GM18505 (cell line): ENCODE measurements around the gene CADPS2.

Experiments
- ATAC-seq: cut with Tn5 transposase; IDR thresholded peaks from one replicate; pipeline ENCODE4 v1.9.1; 2021; ENCODE audit not compliant: unreplicated experiment
- POLR2A ChIP-seq: IDR thresholded peaks from 4 replicates; pipeline ENCODE4 v1.6.1; 2011; ENCODE audit warnings: borderline replicate concordance; ENCODE audit not compliant: insufficient read depth, insufficient read length; ENCODE audit errors: extremely low read depth

Gene CADPS2

GRCh38 chr7:122343601-122344302, 542.5 kb downstream of the CADPS2 start:
- no peak for ATAC-seq
- TF ChIP-seq POLR2A = no peak

DNA sequence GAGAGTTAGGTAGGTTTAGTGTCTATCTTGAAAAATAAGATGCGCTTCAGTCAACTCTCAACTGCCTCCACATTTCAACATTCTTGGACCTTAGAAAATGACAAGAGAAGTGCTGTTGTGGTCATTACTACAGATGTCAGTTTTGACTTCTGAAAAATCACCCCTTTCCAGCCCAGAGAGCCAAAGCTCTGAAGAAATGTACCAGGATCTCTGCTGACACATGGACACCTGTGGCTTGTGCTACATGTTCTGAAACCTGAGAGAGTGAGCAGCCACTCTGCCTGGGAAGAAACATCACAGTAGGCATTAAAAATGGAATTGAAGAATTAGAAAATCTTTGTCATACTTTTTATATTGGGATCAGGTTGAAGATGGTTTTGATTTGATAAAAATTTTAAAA, 545.8 kb downstream of the CADPS2 start:
- no peak for TF ChIP-seq POLR2A
- ATAC-seq = no peak

DNA sequence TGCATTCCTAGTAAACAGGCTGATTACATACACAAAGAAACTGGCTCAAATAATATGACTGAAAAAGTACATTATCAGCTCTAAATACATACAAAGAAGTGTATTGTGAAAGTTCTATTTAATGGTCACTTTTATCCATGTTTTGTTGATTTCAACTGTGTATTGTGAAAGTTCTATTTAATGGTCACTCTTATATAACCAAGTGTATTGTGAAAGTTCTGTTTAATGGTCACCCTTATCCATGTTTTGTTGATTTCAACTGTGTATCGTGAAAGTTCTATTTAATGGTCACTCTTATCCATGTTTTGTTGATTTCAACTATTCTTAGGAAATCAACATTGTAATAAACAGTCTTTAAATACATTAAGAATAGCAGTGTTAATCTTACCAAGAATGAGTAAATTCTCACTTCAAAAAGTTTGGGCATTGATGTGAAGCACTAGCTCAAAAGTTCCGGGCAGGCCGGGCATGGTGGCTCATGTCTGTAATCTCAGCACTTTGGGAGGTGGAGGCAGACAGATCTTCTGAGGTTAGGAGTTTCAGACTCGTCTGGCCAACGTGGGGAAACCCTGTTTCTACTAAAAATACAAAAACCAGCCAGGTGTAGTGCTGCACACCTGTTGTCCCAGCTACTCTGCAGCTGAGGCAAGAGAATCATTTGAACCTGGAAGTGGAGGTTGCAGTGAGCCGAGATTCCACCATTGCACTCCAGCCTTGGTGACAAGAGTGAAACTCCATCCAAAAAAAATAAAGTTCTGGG, 546.9 kb downstream of the CADPS2 start:
- ATAC-seq = no peak
- no peak for TF ChIP-seq POLR2A

- TF ChIP-seq POLR2A = no peak
- no peak for ATAC-seq
Observed at GRCh38 chr7:122337011-122337410, 549.2 kb downstream of the CADPS2 start.

DNA sequence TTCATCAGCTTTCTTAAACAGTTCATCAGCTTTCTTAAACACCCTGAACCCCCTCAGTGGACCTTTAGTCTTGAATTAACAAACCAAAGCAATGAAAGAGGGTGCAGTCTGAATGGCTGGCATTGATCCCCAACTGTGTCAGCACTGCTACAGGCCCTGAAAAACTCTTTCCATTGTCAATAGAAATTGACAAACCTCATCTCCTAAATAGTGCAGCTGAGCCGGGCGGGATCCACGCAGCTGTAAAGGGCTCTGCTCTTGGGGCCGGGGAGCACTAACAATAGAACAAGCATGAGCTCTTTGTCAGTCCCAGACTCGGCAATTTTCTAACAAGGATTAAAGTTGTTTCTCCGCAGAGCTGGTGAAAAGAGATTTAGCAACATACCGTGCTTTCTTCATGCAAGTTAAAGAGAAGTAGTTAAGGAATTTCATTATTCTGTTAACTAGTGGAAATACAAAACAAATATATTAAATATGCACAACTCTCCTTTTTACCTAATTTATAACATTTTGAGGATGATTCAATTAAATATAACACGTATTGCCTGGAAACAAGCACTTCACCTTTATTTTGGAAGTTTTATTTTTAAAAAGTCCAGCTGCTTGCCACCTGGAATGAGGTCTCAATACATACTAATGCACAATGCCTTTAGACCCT, 557.0 kb downstream of the CADPS2 start:
- ATAC-seq = no peak
- TF ChIP-seq POLR2A = no peak

DNA sequence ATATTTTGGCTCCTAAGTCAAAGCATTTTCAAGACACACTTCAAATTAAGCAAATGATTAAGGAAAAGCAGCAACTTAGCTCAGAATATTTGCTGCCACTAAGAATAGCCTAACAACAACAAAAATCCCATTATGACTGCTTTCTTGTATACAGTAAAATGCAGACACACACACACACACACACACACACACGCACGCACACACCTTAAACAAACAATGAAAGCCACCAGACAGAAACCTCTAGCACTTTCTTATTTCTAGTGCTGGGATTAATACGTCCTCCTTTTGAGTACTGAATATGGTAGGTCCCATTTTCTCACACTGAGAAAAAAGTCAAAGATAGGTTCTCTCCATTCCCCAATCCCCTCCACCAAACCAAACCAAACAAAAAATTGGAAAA, 558.3 kb downstream of the CADPS2 start:
- TF ChIP-seq POLR2A = no peak
- ATAC-seq = no peak

DNA sequence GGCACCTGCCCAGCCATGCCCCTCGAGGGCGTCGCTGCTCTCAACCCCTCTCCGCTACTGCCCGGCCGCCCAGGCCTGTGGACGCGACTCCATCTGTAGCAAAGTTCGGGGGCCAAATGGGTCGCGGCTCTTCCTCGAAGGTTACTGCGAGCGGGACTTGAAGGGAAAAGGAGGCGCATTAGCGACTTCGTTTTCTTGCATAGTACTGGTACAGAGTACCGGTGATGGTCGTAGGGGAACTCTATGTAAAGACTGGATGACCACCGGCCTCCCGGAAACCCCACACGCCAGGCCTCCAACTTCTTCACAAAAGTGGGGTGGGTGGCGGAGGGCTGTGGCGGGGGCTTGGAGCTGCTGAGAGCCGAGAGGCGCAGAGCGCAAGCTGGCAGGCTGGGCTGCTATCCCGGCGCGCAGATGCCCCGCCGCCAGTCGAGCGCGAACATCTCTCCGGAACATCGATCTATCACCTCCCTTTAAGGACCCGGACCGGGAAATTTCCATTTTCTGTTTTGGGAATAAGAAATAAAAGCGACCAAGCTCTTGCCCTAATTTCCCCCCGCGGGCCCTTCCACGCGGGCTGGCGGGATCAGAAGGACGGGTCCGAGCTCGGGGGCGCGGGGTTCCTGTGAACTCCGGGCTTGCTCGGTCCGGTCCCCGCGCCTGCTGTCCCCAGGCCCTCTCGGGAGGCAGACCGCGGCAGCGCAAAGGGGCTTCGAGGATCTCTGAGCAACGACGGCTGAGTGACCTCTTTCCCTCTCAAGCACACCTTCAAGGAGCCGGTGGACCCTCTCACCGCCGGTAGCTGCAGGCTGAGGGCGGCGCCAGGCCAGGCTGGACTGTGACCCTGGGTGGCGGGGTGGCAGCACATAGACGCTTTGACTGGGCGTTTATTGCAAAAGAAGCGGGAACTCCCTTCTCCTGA, 569.5 kb downstream of the CADPS2 start:
- no peak for ATAC-seq

GRCh38 chr7:122315507-122316466, 570.5 kb downstream of the CADPS2 start:
- ATAC-seq = no peak
- no peak for TF ChIP-seq POLR2A

More for the DNA sequence above, 569.5 kb downstream of the CADPS2 start:
- no peak for TF ChIP-seq POLR2A

GRCh38 chr7:122314284-122314683, 572.0 kb downstream of the CADPS2 start:
- no peak for TF ChIP-seq POLR2A
- ATAC-seq = no peak

DNA sequence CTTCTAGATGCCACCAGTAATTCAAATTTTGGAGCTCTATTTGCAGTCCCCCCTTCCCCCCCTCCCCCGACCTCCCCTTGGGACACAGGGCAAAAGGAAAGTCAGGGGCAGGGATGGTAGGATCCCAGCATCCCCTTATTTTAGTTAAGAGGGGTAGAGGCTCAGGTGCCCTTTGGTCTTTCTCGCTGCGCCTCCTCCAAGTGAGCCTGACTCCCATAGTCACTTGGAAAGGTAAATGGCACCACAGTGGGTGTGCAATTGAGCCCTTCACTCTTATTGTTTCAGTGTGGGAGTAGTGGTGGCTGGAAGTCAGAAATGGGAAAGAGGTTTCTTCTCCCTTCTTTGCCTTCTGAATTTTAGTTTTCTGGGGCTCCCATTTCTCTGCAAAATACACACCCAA, 573.5 kb downstream of the CADPS2 start:
- no peak for TF ChIP-seq POLR2A
- no peak for ATAC-seq

DNA sequence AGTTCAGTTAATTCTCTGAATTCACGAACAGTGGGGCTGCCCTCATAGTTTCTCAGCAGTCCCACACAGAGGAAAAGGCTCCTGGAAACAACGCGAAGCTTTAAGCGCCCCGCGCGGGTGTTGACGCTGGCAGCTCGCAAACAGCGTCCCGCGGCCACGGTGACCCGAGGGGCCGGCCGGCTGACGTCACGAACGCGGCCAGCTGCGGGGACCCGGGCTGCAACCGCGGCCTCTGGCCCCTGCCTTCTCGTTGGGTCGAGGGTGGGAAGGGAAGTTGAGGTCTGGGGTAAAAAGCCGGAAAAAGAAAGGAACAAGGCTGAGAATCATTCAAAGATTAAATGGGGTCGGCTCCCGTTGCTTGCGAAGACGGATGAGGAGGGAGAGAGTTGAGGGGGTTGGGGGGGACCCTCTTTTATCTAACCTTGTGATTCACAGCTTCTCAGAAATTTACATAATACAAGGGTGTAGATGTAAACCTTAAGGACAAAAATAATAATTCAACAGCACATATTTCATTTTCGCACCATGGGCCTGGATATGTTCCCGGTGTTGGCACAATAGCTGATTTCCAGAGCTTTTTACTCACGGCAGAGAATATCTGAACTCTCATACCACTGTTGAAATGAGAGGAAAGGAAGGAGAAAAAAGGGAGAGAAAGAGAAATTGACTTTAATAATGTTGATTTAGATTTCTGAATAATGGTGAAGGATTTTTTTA, 574.4 kb downstream of the CADPS2 start:
- no peak for ATAC-seq
- TF ChIP-seq POLR2A = no peak
